K562 (cell line): Measurements from ENCODE around the gene CRHR2.

Experiments used
- SREBF2 ChIP-seq: sonication (generic); formaldehyde crosslinking; IDR thresholded peaks from 2 replicates; pipeline ENCODE4 v1.4.0; 2020; ENCODE audit warnings: mild to moderate bottlenecking, missing genetic modification reagents
- ZNF263 ChIP-seq: sonication (generic); formaldehyde crosslinking; IDR thresholded peaks from 2 replicates; pipeline ENCODE4 v1.8.0; 2022; ENCODE audit warnings: mild to moderate bottlenecking, missing genetic modification reagents, borderline replicate concordance
- ZNF764 ChIP-seq: fragments of 250-450 bp; sonication (Bioruptor Pico); IDR thresholded peaks from 2 replicates; pipeline ENCODE4 v1.4.0; 2020; ENCODE audit warnings: low read depth, mild to moderate bottlenecking, moderate library complexity
- TF ChIP-seq, protein P1 (sequence below): fragments of 250-450 bp; sonication (Bioruptor Pico); IDR thresholded peaks from 2 replicates; pipeline ENCODE4 v1.5.0; 2021

DNA sequence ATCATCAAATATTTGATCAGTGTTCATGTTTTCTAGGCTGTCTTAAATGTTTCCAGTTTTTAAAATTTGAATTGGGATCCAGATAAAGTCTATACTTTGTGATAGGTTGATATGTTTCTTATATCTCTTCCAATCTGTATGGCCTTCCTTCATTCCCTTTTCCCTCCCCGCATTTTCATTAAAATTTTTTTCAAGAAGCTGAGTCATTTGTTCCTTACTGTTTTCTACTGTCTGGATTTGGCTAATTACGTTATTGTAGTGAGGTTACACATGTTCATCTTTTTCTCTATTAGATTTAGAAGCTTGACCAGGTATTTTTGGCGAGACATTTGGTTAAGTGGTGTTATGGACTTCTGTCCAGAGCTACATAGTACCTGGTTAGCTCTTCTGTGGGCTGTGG is 76.4 kb downstream of the CRHR2 start:
- TF ChIP-seq ZNF764 (CRISPR knock-in tag), result no peak
- TF ChIP-seq ZNF263, result no peak
- TF ChIP-seq, protein P1, sequence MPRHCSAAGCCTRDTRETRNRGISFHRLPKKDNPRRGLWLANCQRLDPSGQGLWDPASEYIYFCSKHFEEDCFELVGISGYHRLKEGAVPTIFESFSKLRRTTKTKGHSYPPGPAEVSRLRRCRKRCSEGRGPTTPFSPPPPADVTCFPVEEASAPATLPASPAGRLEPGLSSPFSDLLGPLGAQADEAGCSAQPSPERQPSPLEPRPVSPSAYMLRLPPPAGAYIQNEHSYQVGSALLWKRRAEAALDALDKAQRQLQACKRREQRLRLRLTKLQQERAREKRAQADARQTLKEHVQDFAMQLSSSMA, result no peak
- TF ChIP-seq SREBF2, result no peak
